ENCODE measurements around the gene GOT2.
"Not testable (repeated sequence)": the region's sequence is repeated elsewhere in the genome, so short reads cannot be mapped to it uniquely, and the experiment has no call there.

The GOT2 gene

DNA sequence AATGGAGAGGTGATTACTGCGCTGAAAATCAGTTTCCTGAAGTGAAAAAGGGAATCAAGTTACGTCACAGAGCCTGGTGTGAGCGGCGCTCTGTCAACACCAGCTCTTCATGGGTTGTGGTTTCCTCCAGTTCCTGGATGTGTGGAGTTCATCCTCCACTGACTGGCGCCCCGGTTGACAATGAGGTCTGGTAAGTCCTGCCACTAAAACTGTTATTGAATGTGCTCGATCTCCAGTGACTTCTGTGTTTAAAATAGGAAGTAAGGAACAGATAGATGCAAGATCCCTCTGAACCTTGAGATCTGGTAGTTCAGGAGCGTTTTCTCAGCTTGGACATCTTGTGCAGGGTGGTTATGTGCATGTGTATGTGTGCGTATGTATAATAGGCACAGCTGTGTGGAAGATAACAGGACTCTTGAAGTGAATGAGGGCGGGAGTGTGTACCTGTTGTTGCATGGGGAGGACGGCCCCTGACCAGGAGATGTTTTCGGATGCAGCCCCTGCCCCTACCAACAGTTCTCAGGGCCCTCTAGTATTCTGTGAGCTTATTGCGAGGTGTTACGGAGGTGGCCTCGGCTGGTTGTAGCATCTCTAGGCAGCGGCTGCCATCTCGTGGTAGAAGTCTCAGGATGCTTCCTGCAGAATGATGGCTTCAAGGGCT is 22.0 kb upstream of the GOT2 start:
- no peak overlapping the region for H3K4me3 ChIP-seq (ENCODE audit: low read depth, low read length)
- TF ChIP-seq, protein P1, sequence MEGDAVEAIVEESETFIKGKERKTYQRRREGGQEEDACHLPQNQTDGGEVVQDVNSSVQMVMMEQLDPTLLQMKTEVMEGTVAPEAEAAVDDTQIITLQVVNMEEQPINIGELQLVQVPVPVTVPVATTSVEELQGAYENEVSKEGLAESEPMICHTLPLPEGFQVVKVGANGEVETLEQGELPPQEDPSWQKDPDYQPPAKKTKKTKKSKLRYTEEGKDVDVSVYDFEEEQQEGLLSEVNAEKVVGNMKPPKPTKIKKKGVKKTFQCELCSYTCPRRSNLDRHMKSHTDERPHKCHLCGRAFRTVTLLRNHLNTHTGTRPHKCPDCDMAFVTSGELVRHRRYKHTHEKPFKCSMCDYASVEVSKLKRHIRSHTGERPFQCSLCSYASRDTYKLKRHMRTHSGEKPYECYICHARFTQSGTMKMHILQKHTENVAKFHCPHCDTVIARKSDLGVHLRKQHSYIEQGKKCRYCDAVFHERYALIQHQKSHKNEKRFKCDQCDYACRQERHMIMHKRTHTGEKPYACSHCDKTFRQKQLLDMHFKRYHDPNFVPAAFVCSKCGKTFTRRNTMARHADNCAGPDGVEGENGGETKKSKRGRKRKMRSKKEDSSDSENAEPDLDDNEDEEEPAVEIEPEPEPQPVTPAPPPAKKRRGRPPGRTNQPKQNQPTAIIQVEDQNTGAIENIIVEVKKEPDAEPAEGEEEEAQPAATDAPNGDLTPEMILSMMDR (IDR thresholded peaks at IDR 0.05; ENCODE audit: insufficient read depth, low read length, missing control alignments) = peak; percentile 82
- ChIA-PET CTCF (interaction anchor here (0.5 to 2.7 kb wide), 38 partner anchors 9 to 557 kb away, joined by 3 to 31 read pairs (median 4); partner anchors contain the start of genes SETD6 and SLC38A7), POLR2A (no interaction called here)
- no peak for DNase-seq (ENCODE audit: low read depth, low spot score)

DNA sequence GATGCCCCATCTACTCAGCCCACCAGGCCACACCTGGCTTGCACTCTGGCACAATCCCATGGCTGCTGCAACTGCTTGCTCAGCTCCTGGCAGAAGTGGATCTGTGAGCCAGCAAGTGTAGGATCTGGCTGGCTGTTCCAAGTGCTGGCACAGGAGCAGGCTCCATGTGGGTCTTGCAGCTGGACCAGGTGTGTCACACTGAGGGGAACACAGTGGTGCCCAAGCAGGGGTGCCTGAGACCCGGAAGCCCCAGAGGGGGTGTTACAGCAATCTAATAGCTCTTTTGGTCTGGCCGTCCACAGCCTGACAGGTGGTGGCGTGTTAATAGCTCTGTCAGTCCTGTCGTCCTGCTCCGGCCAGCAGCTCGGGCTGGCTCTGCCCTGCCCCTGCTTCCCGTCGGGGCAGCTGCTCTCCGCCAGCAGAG is 19.6 kb upstream of the GOT2 start:
- ChIA-PET CTCF (interaction anchor here (0.8 to 1.6 kb wide), 3 partner anchors 8 to 418 kb away, joined by 3 to 4 read pairs (median 4); partner anchors contain the start of gene NDRG4), POLR2A (no interaction called here)
- TF ChIP-seq, protein P1 (IDR thresholded peaks at IDR 0.05; ENCODE audit: insufficient read depth, low read length, missing control alignments) = no peak
- DNase-seq (ENCODE audit: low read depth, low spot score) = no peak
- H3K4me3 ChIP-seq (ENCODE audit: low read depth, low read length) = no peak overlapping the region

DNA sequence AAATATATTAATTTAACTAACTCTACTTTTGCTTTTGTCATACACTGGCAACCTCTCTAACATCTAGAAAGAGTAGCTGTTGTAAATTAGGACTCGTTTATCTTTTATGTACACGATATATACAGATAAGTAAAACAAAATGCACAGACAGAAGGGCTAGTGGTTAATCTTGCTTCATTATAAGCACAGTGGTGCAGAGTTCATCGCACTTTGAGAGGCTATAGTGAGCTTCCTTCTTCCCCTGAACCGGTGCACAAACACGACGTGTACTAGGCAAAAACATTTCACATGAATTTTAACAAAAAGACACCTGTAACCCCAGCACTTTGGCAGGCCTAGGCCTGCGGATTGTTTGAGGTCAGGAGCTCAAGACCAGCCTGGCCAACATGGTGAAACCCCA is 10.4 kb upstream of the GOT2 start:
- ChIA-PET POLR2A (no interaction called here), CTCF (interaction anchor here (1.1 to 6.3 kb wide), 3 partner anchors 12 to 408 kb away, joined by 3 to 26 read pairs (median 4); no protein-coding TSS in a partner anchor)
- no peak overlapping the region for H3K4me3 ChIP-seq (ENCODE audit: low read depth, low read length)
- TF ChIP-seq, protein P1 (IDR thresholded peaks at IDR 0.05; ENCODE audit: insufficient read depth, low read length, missing control alignments) = no peak
- DNase-seq (ENCODE audit: low read depth, low spot score) = no peak

DNA sequence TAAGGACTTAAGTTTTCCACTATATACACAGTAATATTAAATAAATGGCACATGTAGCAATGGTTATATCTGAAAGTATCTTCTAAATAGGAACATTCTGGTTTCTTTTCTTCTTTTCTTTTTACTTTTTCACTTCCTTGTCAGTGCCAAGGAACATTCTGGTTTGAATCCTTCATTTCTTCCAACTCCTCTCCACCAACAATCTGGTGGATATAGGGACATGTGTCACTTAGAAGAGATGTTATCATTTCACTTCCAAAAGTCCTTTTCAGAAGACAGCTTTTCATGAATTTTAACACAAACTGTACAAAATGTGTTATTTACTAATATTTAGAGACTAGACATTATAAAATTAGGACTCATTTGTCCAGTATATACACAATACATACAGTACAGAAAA is 7.9 kb upstream of the GOT2 start:
- TF ChIP-seq, protein P1 (IDR thresholded peaks at IDR 0.05; ENCODE audit: insufficient read depth, low read length, missing control alignments) = no peak
- H3K4me3 ChIP-seq (ENCODE audit: low read depth, low read length) = no peak overlapping the region
- no peak for DNase-seq (ENCODE audit: low read depth, low spot score)
- POLR2A ChIA-PET = no interaction called here
- CTCF ChIA-PET = no interaction called here

DNA sequence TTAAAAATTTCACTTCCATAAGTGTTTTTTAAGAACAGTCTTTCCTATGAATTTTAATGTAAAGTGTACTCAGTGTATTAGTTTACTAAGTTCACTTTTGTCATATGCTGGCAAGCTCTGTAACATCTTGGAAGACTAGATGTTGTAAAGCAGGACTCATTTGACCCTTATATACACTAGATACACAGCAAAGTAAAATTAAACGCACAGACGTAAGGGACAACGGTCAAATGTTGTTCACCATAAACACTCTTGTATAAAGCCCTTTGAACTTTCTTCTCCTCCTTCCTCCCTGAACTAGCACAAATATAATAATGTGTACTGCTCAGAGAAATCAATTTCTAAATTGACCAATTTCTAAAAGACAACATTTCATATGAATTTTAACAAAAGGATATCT is 7.0 kb upstream of the GOT2 start:
- DNase-seq (ENCODE audit: low read depth, low spot score) = no peak
- no peak overlapping the region for H3K4me3 ChIP-seq (ENCODE audit: low read depth, low read length)
- TF ChIP-seq, protein P1 (IDR thresholded peaks at IDR 0.05; ENCODE audit: insufficient read depth, low read length, missing control alignments) = no peak
- ChIA-PET CTCF (no interaction called here), POLR2A (no interaction called here)

DNA sequence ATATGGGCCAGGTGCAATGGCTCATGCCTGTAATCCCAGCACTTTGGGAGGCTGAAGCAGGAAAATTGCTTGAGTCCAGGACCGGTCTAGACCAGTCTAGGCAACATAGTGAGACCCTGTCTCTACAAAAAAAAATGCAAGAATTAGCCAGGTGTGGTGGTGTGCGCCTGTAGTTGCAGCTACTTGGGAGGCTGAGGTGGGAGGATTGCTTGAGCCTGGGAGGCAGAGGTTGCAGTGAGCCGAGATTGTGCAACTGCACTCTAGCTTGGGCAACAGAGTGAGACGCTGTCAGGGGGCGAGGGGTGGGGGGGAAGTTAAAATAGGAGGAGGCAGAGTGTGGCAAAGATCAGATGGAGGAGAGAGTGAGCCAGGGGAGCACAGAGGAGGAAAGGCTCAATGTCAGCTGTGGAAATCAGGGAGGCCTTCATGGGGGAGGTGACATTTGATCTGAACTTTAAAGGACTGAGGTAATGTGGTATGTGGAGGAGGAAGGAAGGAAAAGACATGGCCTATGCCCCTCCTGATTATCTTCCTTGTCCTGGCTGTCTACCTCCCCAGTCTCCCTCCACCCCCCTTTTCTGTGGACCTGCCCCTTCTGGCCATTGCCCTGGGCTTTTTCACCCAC is 4.7 kb upstream of the GOT2 start:
- DNase-seq (ENCODE audit: low read depth, low spot score) = no peak
- CTCF ChIA-PET = interaction anchor here (2.3 kb wide), 1 partner anchor 17 kb away, joined by 9 read pairs; no protein-coding TSS in a partner anchor
- TF ChIP-seq, protein P1 (IDR thresholded peaks at IDR 0.05; ENCODE audit: insufficient read depth, low read length, missing control alignments) = no peak
- no peak overlapping the region for H3K4me3 ChIP-seq (ENCODE audit: low read depth, low read length)
- POLR2A ChIA-PET = no interaction called here

DNA sequence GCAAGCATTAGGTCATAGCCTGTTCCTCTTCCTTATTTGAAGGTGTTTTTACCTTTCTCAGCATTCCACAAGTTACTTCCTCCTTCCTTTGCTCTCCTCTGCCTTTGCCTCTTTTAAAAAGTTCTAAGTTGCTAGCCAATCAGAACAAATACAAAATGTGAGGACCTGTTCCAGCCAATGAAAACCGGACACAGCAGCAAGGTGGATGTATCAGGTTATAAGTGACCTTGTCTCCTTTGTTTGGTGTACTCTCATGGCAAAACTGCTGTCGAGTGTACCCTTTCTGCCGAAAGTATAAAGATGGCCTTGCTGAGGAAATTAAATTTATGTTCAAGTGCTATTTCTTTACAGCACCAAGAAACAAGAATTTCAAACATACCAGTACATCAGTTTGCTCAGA is 2.2 kb upstream of the GOT2 start:
- DNase-seq (ENCODE audit: low read depth, low spot score); POLR2A ChIA-PET; H3K4me3 ChIP-seq (ENCODE audit: low read depth, low read length): not testable (repeated sequence)
- CTCF ChIA-PET = interaction anchor here (1.1 kb wide), 1 partner anchor 20 kb away, joined by 3 read pairs; no protein-coding TSS in a partner anchor

Measured in AG04449 (cell line).